HepG2 (cell line): ENCODE data around the gene CKMT1A. TPM values are rescaled to one million over a fixed set of nuclear protein-coding genes. Genes with fewer than 3 reads are reported as not detected.
"Not testable (repeated sequence)": the region's sequence is repeated elsewhere in the genome, so short reads cannot be mapped to it uniquely, and the experiment has no call there.

Experiments
- ATAC-seq: fragments of 200-7000 bp; cut with Tn5 transposase; 3 replicates; pipeline ENCODE4 v1.9.1; 2020; ENCODE audit warnings: mild to moderate bottlenecking, moderate library complexity
- BruUV-seq: library from RNA; stranded (reverse); fragments of 400-500 nt; replicated peaks from 2 replicates; lab custom pipeline; 2021; lab: Mats Ljungman, UMichigan
- CTCF ChIA-PET: fragments of 300-600 bp; formaldehyde crosslinking; extraction: SDS; loops from one replicate; lab custom pipeline; 2021; ENCODE audit warnings: low total read pairs, inconsistent platforms, low intra/inter-chr PET ratio; lab: Yijun Ruan, JAX
- POLR2A ChIA-PET: fragments of 350-600 bp; sonication (Branson Sonifier 250); formaldehyde crosslinking; loops from one replicate; lab custom pipeline; 2020; ENCODE audit warnings: antibody characterized with exemption, inconsistent platforms; lab: Yijun Ruan, JAX
- DNase-seq: peaks from one replicate; pipeline ENCODE4 v3.0.0-alpha.2; 2015; ENCODE audit warnings: low spot score
- FAIRE-seq: peaks from 3 replicates; lab custom pipeline; 2011; peaks lifted over from hg19 to GRCh38; lab: Jason Lieb, UNC
- H2AFZ ChIP-seq: one replicate; pipeline ENCODE4 v1.6.1; 2011; ENCODE audit warnings: low read length, inconsistent platforms
- H3K27ac ChIP-seq: fragments of 300-600 bp; 3 replicates; pipeline ENCODE4 v1.8.0; 2011; ENCODE audit warnings: mixed run types, mild to moderate bottlenecking, mixed read lengths, low read length, inconsistent platforms; ENCODE audit not compliant: insufficient read depth; ENCODE audit errors: extremely low read length
- H3K27me3 ChIP-seq, 2 experiments: fragments of 200-600 bp in 1 of 2; 2 replicates in 1 of 2; 3 replicates in 1 of 2; pipeline versions ENCODE4 v1.6.0 to v1.8.0; 2011; ENCODE audit warnings: low read length in 2 of 2, mild to moderate bottlenecking in 2 of 2, moderate library complexity in 2 of 2, inconsistent platforms in 1 of 2; ENCODE audit not compliant: insufficient read depth in 2 of 2, control insufficient read depth in 1 of 2
- H3K36me3 ChIP-seq, 2 experiments: fragments of 200-600 bp in 1 of 2; replicated peaks in 1 of 2; 2 replicates in 1 of 2; 3 replicates in 1 of 2; pipeline versions ENCODE4 v1.5.1 to v1.8.0; 2011; ENCODE audit warnings: low read length in 2 of 2, inconsistent platforms in 1 of 2; ENCODE audit not compliant: insufficient read depth in 2 of 2, control insufficient read depth in 1 of 2
- H3K4me1 ChIP-seq: 2 replicates; pipeline ENCODE4 v1.5.1; 2012; ENCODE audit warnings: low read length, inconsistent platforms; ENCODE audit not compliant: insufficient read depth
- H3K4me2 ChIP-seq: 2 replicates; pipeline ENCODE4 v1.6.0; 2011; ENCODE audit warnings: low read depth, low read length, inconsistent platforms
- H3K4me3 ChIP-seq, 3 experiments: fragments of 200-600 bp in 1 of 3; sonication (generic), shearing (Covaris generic) in 1 of 3; replicated peaks in 1 of 3; 2 replicates each; pipeline ENCODE4 v1.5.1; 2011 to 2016; ENCODE audit warnings: low read length in 3 of 3, inconsistent platforms in 2 of 3, low read depth in 2 of 3, mild to moderate bottlenecking in 2 of 3, control low read depth in 1 of 3, mixed read lengths in 1 of 3; ENCODE audit not compliant: insufficient read depth in 1 of 3
- H3K79me2 ChIP-seq: one replicate; pipeline ENCODE4 v1.6.1; 2011; ENCODE audit warnings: low read length, inconsistent platforms; ENCODE audit not compliant: insufficient read depth
- H3K9ac ChIP-seq: 2 replicates; pipeline ENCODE4 v1.6.0; 2011; ENCODE audit warnings: mild to moderate bottlenecking, low read depth, low read length, inconsistent platforms; ENCODE audit not compliant: insufficient read depth
- H3K9me3 ChIP-seq: 2 replicates; pipeline ENCODE4 v1.5.1; 2012; ENCODE audit warnings: mild to moderate bottlenecking, low read length
- H4K20me1 ChIP-seq: 2 replicates; pipeline ENCODE4 v1.6.0; 2011; ENCODE audit warnings: inconsistent platforms, mild to moderate bottlenecking, low read length, moderate library complexity; ENCODE audit not compliant: insufficient read depth
- AKAP8 ChIP-seq: sonication (generic); formaldehyde crosslinking; IDR thresholded peaks from 2 replicates; pipeline ENCODE4 v1.5.1; 2020; ENCODE audit warnings: mild to moderate bottlenecking, missing genetic modification reagents
- ARID2 ChIP-seq: sonication (generic); formaldehyde crosslinking; IDR thresholded peaks from 2 replicates; pipeline ENCODE4 v1.8.1; 2022; ENCODE audit warnings: mild to moderate bottlenecking, missing genetic modification reagents, borderline replicate concordance
- ASH2L ChIP-seq: fragments of 300-600, 200-600 bp; sonication (generic); IDR thresholded peaks from 2 replicates; pipeline ENCODE4 v1.7.0; 2017; ENCODE audit warnings: low read depth, mild to moderate bottlenecking, moderate library complexity, mixed read lengths, low read length; ENCODE audit not compliant: insufficient read length
- ELF4 ChIP-seq: sonication (generic); formaldehyde crosslinking; IDR thresholded peaks from 2 replicates; pipeline ENCODE4 v1.5.0; 2020; ENCODE audit warnings: missing genetic modification reagents, mild to moderate bottlenecking, moderate library complexity, borderline replicate concordance
- SOX13 ChIP-seq, 3 experiments: fragments of 450-650 bp in 1 of 3; sonication (generic) in 1 of 3; formaldehyde crosslinking in 1 of 3; IDR thresholded peaks in 2 of 3; conservative IDR thresholded peaks in 1 of 3; 2 replicates each; pipeline versions ENCODE4 v1.5.0 to v1.6.1; 2016 to 2020; ENCODE audit warnings: antibody characterized with exemption in 1 of 3, mild to moderate bottlenecking in 1 of 3, missing compliant biosample characterization in 1 of 3, missing genetic modification reagents in 1 of 3, moderate library complexity in 1 of 3
- TFAP4 ChIP-seq: sonication (generic); IDR thresholded peaks from 2 replicates; pipeline ENCODE4 v1.6.1; 2016; ENCODE audit warnings: low read depth, borderline replicate concordance
- THAP11 ChIP-seq: IDR thresholded peaks from 2 replicates; pipeline ENCODE4 v1.6.1; 2016; ENCODE audit warnings: missing biosample characterization, missing genetic modification reagents
- ZNF10 ChIP-seq: sonication (generic); formaldehyde crosslinking; IDR thresholded peaks from 2 replicates; pipeline ENCODE4 v1.4.0; 2020; ENCODE audit warnings: mild to moderate bottlenecking, low read depth, missing genetic modification reagents, borderline replicate concordance
- ZNF788 ChIP-seq: sonication (generic); formaldehyde crosslinking; IDR thresholded peaks from 2 replicates; pipeline ENCODE4 v1.5.0; 2020; ENCODE audit warnings: mild to moderate bottlenecking, missing genetic modification reagents, borderline replicate concordance
- WGBS: methylation state at CpG from one replicate; pipeline ENCODE4 v1.1.6; 2017; ENCODE audit warnings: low lambda C conversion rate; 5-methylcytosine and 5-hydroxymethylcytosine counted together
- in situ Hi-C: cut with HindIII; loops from 2 replicates; pipeline ENCODE4 v1.10.0; 2017; ENCODE audit warnings: low pct_unique_long_range_greater_than_20kb; ENCODE audit not compliant: extremely low pct_ligation_motif_present
- intact Hi-C: fragments of 100-400 bp; cut with micrococcal nuclease; formaldehyde crosslinking; loops from one replicate; pipeline ENCODE4 v1.10.0; 2022; ENCODE audit not compliant: unreplicated experiment
- polyA plus RNA-seq, 8 experiments: library from polyadenylated mRNA; depleted of rRNA in 3 of 8; stranded (reverse) in 7 of 8; unstranded in 1 of 8; fragments of >200 nt; fragmentation: Illumina TruSeq in 4 of 8; extraction: Trizol in 4 of 8; gene quantifications; 2 replicates each; pipeline versions ENCODE4 v1.2.1 to v1.2.3, GENCODE V29; 2011 to 2016; ENCODE audit warnings: low read depth in 4 of 8, missing spikeins in 1 of 8, mixed read lengths in 1 of 8; ENCODE audit not compliant: insufficient read depth in 1 of 8
- total RNA-seq, 5 experiments: library from RNA; depleted of rRNA; stranded (reverse); fragments of >200 nt; fragmentation: Illumina TruSeq; extraction: Trizol; gene quantifications; 2 replicates each; pipeline ENCODE4 v1.2.3, GENCODE V29; 2016; ENCODE audit warnings: low read depth in 1 of 5

The CKMT1A gene
- total and polyA plus RNA-seq, 2 of the 13 experiments (the other 11 are each of a cell fraction or from before 2014, with no cell fraction given) = 0.13 to 0.46 TPM

GRCh38 chr15:43746903-43747309 lies 53.2 kb downstream of the CKMT1A start:
- peak; percentile 35 for TF ChIP-seq ASH2L
- TF ChIP-seq ZNF10 (CRISPR knock-in tag) = peak; percentile 89; the same call in 1 of the 2 replicates
- TF ChIP-seq ELF4 (CRISPR knock-in tag) = 0 out of 2 replicates have a peak, but pooled peaks have one; percentile 23
- 0 out of 2 replicates have a peak, but pooled peaks have one; percentile 2 for TF ChIP-seq ZNF788 (CRISPR knock-in tag)
- peak; percentile 48; the same call in 1 of the 2 replicates for TF ChIP-seq TFAP4
- TF ChIP-seq, all 625 proteins: peak for 5; not testable (repeated sequence) for 620
- H3K9me3 ChIP-seq, in situ Hi-C loops, CTCF ChIA-PET, H3K27me3 ChIP-seq, BruUV-seq, intact Hi-C loops, H3K36me3 ChIP-seq, H2AFZ ChIP-seq: not testable (repeated sequence)
- FAIRE-seq (peak; percentile 23), ATAC-seq (peak; percentile 19), DNase-seq (peak; percentile 7)
- POLR2A ChIA-PET = interaction anchor here (0.6 to 2.1 kb wide), 3 partner anchors 53 to 305 kb away, joined by 3 to 7 read pairs (median 6); partner anchors contain the start of genes HYPK and SERINC4
- Histone ChIP-seq H4K20me1 (peaks cover 28% of the 10 kb centered on the region), H3K4me3 (peak overlapping the region; percentile 73 to 91 (median 85)), H3K4me1 (peaks cover 42% of the 10 kb centered on the region), H3K9ac (peak overlapping the region; percentile 88), H3K79me2 (peaks cover 51% of the 10 kb centered on the region), H3K4me2 (peak overlapping the region; percentile 70), H3K27ac (peak overlapping the region; percentile 85)
- WGBS = under 1% methylated on average over 10 of the region's 12 CpGs

GRCh38 chr15:43748376-43748775 lies 54.7 kb downstream of the CKMT1A start:
- Histone ChIP-seq H3K79me2 (peaks cover 64% of the 10 kb centered on the region), H3K9ac (0 out of 2 replicates have a peak overlapping the region, but pooled peaks have one; percentile 22), H3K36me3 (peaks cover 0 to 24% of the 10 kb centered on the region in 2 experiments; a peak in 3 of 5 replicates), H3K4me1 (peaks cover 47% of the 10 kb centered on the region), H3K9me3 (no peaks in the 10 kb centered on the region), H3K4me2 (peak overlapping the region; percentile 70), H3K27me3 (no peaks in the 10 kb centered on the region; a peak in 1 of 5 replicates), H4K20me1 (peaks cover 37% of the 10 kb centered on the region), H3K4me3 (peak overlapping the region in 2 of 3 experiments; percentile 21 to 85; a peak in 4 of 6 replicates), H2AFZ (no peak overlapping the region), H3K27ac (no peak overlapping the region)
- DNase-seq (no peak), ATAC-seq (no peak), FAIRE-seq (no peak)
- ChIA-PET POLR2A (no interaction called here), CTCF (no interaction called here)
- no TSS peak for BruUV-seq
- in situ Hi-C loops (no loop called here), intact Hi-C loops (no loop called here)
- WGBS = 71% methylated on average over 3 of the region's 3 CpGs
- TF ChIP-seq THAP11 (CRISPR knock-in tag) = peak; percentile 72
- no peak for TF ChIP-seq SOX13 (IDR thresholded peaks at IDR 0.05)
- no peak for TF ChIP-seq SOX13 (CRISPR knock-in tag; conservative IDR thresholded peaks at IDR 0.05 in 1 of 2, IDR thresholded peaks at IDR 0.05 in 1 of 2)
- TF ChIP-seq AKAP8 = no peak
- no peak for TF ChIP-seq ARID2 (CRISPR knock-in tag)
